HUDEP-2 (cell line): ENCODE measurements around the gene UPF1.

Source experiments
- DNase-seq, 76 experiments: peaks; one replicate each; lab custom pipeline; 2025; ENCODE audit not compliant: unreplicated experiment in 76 of 76; lab: John Stamatoyannopoulos, UW

Gene UPF1

DNA sequence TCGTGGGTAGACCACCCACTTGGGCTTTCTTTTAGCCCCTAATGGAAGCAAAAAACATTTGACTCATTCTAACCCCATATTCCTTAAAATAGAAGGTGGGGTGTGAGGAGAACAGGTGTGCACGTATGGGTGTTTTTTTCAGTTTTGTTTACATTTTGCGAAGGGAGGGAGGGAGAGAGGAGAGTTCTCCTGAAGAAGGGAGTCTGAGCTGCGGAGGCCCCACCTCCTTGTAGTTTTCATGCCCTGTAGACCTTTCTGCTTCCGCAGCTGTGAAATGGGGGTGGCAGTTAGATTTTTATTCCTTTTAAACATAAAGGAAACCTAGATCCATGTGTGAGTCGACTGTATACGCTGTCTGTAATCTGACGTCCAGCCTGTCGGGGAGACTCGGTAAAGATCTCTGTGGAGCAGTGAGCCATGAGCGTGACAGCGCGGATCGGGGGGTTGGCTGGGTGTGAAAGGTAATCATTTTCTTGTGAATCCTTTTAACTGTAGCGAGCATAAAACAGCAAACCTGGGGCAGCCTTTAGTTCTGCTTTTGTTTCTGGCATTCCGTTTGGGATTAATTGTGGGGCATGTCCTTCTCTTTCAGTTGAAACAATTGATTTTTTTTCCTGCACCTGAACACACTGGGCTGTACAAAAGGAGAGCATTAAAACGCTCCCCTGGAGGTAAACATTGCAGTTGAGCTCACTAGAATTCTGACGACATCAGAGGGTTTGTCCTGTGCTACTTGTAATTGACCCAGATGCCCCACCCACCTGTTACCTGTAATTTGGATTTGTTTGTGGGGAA lies 2.3 kb downstream of the UPF1 start:
- no peak for DNase-seq

DNA sequence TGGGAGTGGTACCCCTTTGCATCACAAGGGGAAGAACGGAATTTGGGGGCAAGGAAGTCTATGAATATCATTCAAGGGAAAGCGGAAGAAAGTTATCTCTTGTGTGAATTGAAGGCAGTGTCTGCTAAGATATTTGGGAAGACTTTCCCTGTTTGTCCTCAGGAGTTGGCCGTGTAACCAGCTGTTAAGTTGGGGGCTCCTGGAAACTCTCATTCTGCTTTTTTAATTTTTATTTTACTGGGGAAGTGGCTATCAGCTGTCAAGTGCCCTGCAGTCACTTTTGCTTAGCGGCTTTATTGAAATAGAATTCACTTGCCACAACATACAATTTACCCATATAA lies 2.9 kb downstream of the UPF1 start:
- DNase-seq, result no peak

DNA sequence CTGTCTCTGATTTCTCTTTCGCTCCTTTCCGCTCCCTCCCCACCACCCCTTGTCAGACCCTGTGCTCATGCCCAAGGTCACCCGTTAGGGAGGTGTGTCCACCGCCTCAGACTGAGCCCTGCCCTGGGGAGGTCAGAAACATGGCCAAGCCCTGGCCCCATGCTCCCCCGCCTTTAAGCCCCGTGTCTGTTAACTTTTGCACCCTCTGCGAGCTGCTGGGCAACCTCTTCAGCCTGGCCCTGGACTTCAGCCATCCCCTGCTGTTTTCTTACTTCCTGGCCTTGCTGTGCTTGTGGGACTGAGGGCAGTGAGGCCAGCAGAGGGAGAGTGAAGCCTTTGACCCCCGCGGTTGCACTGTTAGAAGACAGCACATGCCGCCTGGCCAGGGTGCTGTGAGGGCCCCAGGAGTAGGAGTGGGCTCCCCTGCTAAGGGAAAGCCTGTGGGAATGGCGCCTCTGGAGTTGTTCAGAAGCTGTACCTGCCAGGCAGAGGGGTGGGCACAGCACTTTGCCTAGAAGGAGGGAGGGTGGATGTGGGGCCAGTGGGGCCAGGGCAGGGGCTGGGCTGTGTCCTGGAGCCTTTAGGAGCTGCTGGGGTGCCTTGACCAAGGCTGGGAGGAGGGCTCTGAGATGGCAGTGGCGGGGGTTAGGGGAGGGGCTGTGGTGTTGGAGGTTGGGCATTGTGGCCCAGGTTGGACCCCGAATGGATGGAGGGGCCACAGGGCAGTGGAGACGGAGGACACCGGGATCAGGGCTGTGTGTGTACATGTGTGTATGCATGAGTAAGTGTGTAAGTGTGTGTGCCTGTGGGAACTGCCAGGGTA lies 7.9 kb downstream of the UPF1 start:
- no peak for DNase-seq

DNA sequence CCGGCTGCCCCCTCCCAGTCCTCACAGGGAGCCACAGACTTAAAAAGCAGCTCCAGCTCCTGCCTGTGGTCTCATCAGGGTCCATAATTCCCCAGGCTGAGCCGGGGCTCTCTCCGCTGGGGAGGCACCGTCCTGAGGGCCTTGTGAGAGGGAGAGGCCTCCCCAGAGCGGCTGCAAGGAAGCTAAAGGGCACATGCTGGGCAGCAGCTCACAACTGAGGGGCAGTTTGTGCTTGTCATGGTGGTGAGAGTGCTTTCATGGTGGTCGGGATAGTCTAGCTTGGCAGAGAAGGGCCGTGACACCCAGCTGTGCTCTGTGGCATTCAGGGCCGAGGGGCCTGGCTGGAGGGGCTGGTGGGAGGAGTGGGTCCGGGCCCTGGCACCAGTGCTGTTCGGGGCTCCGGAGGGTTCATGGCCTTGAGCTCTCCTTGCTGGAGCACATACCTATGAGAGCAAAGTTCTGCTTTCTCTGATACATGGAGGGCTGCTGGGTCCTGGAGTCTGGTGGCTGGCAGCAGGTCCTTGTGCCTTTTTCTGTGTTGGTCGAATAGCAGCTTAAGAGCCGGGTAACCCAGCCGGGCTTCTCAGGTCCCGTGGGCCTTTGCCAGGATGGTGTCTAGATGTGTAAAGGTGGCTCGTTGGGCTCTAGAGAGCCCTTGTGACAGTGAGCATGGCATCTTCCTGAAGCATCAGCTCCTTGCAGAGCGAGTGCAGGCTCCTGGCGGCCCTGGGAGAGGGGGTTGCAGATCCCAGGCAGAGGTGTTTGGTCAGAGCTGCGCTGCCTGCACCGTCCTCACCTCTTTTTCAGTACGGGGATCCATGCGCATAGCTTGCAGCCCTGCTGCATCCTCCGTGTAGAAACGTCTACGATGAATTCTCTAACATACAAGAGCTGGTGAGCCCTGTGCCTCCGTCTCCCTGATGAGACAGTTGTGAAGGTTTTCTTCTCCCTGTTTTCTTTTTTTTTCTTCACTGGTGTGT lies 8.8 kb downstream of the UPF1 start:
- DNase-seq, result no peak

DNA sequence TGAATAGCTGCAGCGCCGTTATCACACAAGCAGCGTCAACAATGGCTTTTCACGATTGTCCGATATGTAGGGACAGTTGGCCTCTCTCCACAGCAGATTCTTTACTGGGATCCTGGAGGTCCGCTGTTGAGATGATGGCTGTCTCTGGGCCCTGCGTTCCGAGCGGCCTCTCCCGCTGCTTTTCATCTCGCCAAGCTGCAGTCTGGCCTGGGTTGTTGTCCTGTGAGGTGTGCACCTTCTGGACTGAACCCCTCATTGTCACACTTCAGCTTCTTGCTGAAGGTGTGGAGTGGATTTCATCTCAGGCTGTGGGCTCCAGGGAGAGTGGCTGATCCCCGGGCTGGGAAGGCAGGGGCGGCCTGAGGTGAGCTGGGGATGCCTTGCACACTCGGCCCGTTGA lies 9.6 kb downstream of the UPF1 start:
- no peak for DNase-seq

DNA sequence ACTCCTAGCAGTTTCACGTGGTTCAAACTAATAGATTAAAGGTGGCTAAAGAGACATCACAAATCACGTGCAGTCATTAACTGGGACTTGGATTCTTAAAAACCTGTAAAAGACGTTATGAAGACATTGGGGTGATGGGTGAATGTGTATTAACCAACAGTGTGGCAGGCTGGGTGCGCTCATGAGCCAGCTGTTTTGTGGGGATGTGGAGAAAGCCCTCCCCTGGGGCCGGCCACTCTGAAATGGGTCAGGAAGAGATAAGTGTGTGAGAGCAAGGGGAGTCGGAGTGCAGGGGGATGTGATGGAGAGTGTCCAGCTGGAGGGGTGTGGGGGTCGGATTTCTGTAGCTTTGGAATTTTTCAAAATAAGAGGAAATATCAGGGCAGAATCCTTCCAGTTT lies 10.4 kb downstream of the UPF1 start:
- DNase-seq, result no peak

DNA sequence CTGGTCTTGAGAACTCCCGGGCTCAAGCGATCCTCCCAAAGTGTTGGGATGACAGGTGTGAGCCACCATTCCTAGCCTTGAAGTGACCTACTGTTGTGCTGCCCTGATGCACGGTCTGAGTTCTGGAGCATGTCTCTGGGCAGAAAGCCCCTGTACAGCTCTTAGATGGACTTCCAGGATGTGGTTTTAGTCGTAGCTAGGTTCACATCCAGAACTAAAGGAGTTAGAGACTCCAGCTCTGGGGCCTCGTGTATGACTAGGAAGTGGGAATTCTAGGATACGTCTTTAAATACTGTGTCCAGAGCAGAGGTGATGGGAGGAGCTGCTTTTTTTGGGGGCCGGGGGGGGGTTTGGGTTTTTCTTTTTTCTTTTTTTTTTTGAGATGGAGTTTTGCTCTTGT lies 12.2 kb downstream of the UPF1 start:
- DNase-seq, result no peak

DNA sequence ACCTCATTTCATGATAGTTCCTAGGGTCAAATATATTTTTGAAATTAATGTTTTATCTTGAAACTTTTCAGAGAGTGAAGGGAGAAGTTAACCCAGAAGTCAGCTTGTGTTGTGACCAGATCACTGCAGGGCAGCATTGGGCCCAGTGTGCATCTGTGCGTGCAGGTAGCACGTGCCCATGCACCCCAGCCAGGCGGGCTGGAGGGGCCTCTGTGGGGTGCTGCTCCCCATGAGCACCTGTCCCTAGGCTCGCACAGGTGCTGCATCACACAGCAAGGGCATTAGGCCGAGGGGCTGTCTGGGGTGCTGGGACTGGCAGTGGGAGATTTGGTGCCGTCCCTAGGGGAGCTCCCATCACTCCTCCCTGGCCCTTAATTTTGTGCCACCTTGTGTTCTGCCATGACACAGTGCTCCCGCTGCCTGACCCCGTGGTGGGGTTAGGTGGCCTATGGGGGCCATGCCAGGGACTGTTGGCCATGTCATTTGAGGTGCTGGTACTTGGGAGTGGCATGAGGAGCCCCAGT lies 13.1 kb downstream of the UPF1 start:
- DNase-seq, result no peak

DNA sequence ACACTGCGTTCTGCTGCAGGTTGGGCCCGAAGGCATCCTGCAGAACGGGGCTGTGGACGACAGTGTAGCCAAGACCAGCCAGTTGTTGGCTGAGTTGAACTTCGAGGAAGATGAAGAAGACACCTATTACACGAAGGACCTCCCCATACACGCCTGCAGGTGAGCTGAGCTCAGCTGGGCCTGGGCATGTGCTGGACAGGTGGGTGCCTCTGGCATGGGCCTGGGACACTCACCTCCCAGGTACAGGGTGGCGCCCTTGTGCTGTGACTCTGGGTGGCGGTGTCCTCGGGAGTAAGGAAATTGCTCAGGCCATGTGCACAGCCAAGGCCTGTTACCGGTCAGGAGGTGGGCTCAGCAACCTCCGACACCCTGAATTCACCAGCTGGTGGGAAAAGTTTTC lies 14.2 kb downstream of the UPF1 start:
- no peak for DNase-seq

DNA sequence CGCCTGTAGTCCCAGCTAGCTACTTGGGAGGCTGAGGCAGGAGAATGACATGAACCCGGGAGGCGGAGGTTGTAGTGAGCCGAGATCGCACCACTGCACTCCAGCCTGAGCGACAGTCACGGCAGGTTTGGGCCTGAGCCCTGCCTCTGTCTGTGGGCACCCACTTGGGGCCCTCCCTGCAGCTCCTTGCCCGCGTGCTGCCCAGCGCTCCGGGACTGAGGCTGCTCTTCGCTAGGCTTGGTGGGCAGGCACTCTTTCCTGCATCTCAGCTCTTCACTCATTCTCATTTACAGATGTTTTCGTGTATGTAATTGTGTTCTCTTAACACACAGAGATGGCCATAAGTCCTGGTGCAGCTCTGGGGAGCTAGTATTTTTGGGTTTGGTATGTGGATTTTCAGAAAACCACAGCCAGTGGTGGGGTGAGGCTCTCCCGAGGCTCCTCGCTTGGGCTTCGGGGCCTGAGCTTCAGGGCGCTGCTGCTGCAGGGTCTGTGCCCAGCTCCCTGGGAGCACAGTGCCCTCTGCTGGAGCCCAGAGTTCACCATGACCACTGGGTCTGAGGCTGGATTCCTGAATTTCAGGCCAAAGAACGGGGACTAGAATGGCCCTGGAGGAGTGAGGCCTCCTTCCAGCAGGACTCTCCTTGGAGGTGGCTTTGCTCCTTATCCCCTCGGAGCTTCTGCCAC lies 15.2 kb downstream of the UPF1 start:
- DNase-seq, result peak in 64 of 76 experiments; percentile 14 to 81 (median 54)

DNA sequence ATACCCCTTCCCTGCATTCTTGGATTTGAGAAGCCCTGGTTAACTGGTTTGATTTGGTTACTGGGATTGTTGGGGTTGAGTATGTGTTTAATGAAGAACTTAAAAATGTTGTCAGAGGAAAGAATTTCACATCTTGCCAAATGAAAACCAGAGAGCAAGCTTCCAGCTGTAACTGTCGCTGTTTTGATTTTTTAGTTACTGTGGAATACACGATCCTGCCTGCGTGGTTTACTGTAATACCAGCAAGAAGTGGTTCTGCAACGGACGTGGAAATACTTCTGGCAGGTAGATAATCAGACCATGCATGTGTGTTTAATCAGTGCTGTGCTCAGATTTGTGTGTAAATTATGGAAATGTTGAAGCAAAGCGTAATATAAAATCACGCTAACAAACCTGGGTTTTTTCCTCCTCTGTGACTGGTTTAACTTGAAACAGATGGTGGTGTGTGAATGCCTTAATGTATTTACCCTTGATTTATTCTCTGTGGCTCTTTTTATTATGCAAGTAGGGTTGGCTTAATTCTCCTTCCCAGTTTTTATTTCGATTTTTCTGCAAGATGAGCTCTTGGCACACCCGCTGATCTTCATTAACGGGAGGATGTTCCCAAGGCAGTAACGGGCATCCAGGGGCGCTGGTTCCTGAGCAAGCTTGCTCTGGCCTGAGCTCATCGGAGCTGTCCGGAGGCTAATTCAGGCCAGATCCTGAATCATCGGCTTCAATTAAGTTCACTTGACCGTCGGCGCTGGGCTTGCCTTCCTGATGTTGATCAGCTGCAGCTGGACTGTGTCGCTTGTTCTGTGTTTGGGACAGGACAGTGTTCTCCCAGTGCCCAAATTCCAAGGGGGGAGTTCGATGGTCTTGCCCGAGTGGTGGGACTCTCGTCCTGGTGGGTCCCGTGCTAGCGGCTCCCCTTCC lies 16.0 kb downstream of the UPF1 start:
- DNase-seq, result no peak

DNA sequence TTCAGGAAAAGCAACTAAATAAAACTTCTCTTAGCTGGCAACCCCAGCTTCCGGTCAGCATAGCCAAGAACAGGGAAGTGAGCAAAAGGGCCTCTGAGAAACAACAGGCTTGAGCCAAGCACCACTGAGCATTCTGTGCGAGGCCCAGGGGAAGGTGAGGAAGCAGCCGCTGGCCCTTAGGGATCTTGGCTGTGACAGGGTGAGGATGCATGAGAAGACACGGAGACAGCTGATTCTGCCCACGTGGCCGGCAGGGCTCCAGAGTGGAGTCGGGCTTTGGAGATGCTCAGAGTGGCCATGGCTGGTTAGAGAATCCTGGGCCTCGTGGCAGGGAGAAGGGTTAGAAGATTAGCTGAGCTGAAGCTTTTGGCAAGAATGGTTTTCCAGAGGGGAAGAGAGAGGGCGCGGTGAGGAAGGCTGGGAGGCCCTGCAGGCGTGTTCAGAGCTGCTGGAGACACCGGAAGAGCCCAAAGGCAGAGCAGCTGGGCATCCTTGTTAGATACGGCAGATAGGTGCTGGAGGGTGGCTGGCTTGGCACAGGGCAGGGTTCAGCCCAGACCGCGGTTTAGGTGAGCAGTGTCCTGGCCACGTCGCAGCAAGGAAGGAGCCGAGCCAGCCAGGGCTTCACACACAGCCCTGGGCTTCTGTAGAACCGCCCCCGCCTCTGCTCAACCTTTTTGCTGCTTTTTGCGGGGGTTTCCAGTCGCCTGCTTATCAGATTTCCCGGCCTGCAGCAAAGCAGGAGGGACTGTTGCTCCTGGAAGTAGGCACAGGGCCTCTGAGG lies 17.3 kb downstream of the UPF1 start:
- peak in 1 of 76 experiments; percentile 17 for DNase-seq

DNA sequence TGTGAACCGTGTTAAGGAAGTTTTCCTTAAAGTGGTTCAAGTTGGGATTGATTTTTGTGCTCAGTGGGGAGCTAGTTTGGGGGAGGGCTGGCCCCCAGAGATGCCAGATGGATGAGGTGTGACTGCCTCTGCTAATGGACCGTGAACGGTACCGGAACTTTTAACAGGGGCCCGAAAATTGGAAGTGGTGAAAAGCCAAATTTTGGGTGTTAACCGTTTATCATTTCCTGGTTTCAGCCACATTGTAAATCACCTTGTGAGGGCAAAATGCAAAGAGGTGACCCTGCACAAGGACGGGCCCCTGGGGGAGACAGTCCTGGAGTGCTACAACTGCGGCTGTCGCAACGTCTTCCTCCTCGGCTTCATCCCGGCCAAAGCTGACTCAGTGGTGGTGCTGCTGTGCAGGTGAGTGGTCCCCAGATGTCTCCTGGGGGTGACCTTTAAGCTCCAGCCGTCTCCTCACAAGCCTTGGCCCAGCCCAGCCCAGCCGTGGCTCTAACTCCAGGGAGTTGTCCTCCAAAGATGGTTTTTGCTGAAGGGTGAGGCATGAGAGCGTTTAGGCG lies 18.2 kb downstream of the UPF1 start:
- no peak for DNase-seq

DNA sequence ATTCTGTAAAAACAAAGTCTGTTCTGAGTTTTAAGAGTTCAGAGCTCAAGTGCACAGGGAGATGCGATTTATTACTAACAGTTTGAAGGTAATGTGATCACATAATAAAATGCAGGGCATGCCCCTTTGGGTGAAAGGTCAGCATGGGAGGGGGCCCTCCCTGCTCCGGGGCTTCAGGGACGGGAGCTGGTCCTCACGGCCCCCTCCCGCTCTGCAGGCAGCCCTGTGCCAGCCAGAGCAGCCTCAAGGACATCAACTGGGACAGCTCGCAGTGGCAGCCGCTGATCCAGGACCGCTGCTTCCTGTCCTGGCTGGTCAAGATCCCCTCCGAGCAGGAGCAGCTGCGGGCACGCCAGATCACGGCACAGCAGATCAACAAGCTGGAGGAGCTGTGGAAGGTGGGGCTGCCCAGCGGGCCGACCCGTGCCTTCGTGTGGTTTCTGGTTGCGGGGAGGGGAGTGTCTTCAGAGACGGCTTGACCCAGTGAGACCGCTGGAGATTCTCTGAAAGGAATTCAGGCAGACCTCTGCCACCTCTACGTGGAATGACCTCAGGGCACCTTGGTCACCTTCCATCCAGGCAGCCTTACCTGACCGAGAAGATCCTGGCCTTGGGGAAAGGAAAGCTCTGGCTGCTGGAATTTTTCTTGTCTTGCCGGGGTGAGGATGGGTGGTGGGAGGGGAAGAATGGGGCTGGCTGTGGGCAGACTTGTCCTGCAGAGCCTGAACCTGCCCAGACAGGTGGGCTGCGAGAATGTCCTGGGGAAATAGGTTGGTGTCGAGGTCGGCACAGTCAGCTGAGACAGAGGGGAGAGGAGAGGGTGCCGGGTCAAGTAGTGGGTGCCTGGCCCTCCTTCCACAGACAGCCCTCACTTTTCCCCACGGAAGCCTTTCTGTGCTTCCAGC lies 19.0 kb downstream of the UPF1 start:
- no peak for DNase-seq

DNA sequence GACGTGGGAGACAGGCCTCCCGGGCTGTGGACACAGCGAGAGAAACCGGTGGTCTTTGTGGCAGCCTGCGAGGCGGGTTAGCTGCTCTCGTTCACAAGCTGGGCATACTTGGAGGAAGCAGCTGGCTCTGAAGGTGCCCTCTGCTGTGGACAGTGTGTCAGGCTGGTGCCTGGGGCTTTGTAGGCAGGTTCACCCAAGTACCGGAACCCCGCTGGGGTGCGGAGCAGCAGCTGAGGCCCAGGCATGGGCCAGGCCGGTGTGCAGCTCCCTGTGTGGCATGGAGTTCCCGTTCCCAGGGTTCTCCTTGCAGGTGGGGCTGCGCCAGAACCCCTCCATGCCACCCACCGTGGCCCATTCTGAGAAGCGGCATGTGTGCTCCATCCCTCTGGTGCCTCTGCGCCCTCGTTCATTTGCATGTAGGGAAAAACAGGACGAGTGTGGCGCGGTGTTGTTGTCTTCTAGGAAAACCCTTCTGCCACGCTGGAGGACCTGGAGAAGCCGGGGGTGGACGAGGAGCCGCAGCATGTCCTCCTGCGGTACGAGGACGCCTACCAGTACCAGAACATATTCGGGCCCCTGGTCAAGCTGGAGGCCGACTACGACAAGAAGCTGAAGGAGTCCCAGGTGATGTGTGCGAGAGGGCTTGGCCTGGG lies 20.0 kb downstream of the UPF1 start:
- DNase-seq, result no peak

DNA sequence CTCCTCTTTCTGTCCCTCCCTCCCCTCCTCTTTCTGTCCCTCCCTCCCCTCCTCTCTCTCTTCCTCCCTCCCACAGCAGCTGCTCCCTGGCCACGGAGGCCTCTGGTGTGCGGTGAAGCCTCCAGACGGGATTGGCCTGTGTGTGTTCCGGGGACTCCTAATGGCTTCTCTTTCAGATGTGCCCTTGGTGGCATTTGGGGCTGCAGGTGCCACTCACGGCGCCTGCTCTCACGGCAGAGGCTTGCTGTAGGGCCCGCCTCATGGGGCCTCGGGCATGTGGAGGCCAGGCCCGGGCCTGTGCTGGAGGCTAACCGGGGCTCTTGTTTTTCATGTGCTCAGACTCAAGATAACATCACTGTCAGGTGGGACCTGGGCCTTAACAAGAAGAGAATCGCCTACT lies 20.9 kb downstream of the UPF1 start:
- no peak for DNase-seq
